CD14-positive monocyte (primary cell): Measurements from ENCODE around the gene KIAA1549. TPM values are rescaled to one million over a fixed set of nuclear protein-coding genes. Genes with fewer than 3 reads are reported as not detected.
A peak's percentile ranks its signal among the peaks of the same experiment; 100 is the strongest.

Experiments
- DNase-seq, 3 donors: peaks; one replicate each; pipeline ENCODE4 v3.0.0-alpha.2; 2011 to 2022
- H2AFZ ChIP-seq: 2 replicates; pipeline ENCODE4 v1.6.0; 2012; ENCODE audit warnings: mild to moderate bottlenecking, low read depth, low read length, inconsistent platforms; ENCODE audit not compliant: insufficient read depth, poor library complexity, severe bottlenecking
- H3K27ac ChIP-seq, 2 donors: 1 replicate in 1 of 2; 2 replicates in 1 of 2; pipeline ENCODE4 v1.5.1; 2012 to 2013; ENCODE audit warnings: low read length in 2 of 2, control low read depth in 1 of 2, inconsistent platforms in 1 of 2, low read depth in 1 of 2, mild to moderate bottlenecking in 1 of 2
- H3K27me3 ChIP-seq, 2 donors: one replicate each; pipeline versions ENCODE4 v1.6.0 to v1.6.1; 2011 to 2013; ENCODE audit warnings: low read length in 2 of 2; ENCODE audit not compliant: control insufficient read depth in 2 of 2, insufficient read depth in 2 of 2
- H3K36me3 ChIP-seq, 2 donors: replicated peaks in 1 of 2; 1 replicate in 1 of 2; 2 replicates in 1 of 2; pipeline versions ENCODE4 v1.5.1 to v1.6.1; 2012 to 2013; ENCODE audit warnings: low read length in 2 of 2, control low read depth in 1 of 2, inconsistent platforms in 1 of 2, mild to moderate bottlenecking in 1 of 2; ENCODE audit not compliant: insufficient read depth in 2 of 2, control insufficient read depth in 1 of 2
- H3K4me1 ChIP-seq, 2 donors: 1 replicate in 1 of 2; 2 replicates in 1 of 2; pipeline versions ENCODE4 v1.5.1 to v1.6.1; 2012 to 2013; ENCODE audit warnings: low read length in 2 of 2, control low read depth in 1 of 2, inconsistent platforms in 1 of 2, mild to moderate bottlenecking in 1 of 2, moderate library complexity in 1 of 2; ENCODE audit not compliant: insufficient read depth in 2 of 2, control insufficient read depth in 1 of 2
- H3K4me2 ChIP-seq: replicated peaks from 2 replicates; pipeline ENCODE3; 2012; ENCODE audit warnings: low read length, moderate library complexity, mild to moderate bottlenecking; ENCODE audit not compliant: poor library complexity, severe bottlenecking; ENCODE audit errors: extremely low read depth
- H3K4me3 ChIP-seq, 3 experiments: fragments of 200-600 bp in 1 of 3; sonication (generic) in 1 of 3; replicated peaks in 1 of 3; 1 replicate in 2 of 3; 2 replicates in 1 of 3; pipeline ENCODE4 v1.5.1; 2011 to 2013; ENCODE audit warnings: low read length in 3 of 3, mild to moderate bottlenecking in 3 of 3, control low read depth in 2 of 3, low read depth in 2 of 3, inconsistent platforms in 1 of 3, moderate library complexity in 1 of 3
- H3K79me2 ChIP-seq: 2 replicates; pipeline ENCODE4 v1.6.0; 2012; ENCODE audit warnings: mild to moderate bottlenecking, control low read depth, inconsistent platforms, low read length, moderate library complexity; ENCODE audit not compliant: insufficient read depth
- H3K9ac ChIP-seq: 2 replicates; pipeline ENCODE4 v1.6.0; 2017; ENCODE audit warnings: low read length, mild to moderate bottlenecking; ENCODE audit not compliant: insufficient read depth, poor library complexity, severe bottlenecking
- H3K9me3 ChIP-seq, 2 donors: replicated peaks in 1 of 2; 1 replicate in 1 of 2; 2 replicates in 1 of 2; pipeline versions ENCODE4 v1.5.1 to v1.6.1; 2012 to 2013; ENCODE audit warnings: low read length in 2 of 2, control low read depth in 1 of 2; ENCODE audit not compliant: control insufficient read depth in 1 of 2, insufficient read depth in 1 of 2
- H4K20me1 ChIP-seq: 2 replicates; pipeline ENCODE4 v1.6.0; 2012; ENCODE audit warnings: mild to moderate bottlenecking, low read length, control low read depth, moderate library complexity; ENCODE audit not compliant: insufficient read depth
- H3K27ac Mint-ChIP-seq, 7 donors: one replicate each; pipeline ENCODE4 v1.8.0; 2020; ENCODE audit warnings: mild to moderate bottlenecking in 7 of 7, mixed read lengths in 7 of 7, moderate library complexity in 6 of 7, inconsistent platforms in 2 of 7
- H3K27me3 Mint-ChIP-seq, 3 donors: one replicate each; pipeline ENCODE4 v1.8.0; 2021 to 2022; ENCODE audit warnings: low read depth in 3 of 3, mild to moderate bottlenecking in 3 of 3, mixed read lengths in 3 of 3, moderate library complexity in 3 of 3, inconsistent platforms in 1 of 3
- H3K36me3 Mint-ChIP-seq, 2 donors: one replicate each; pipeline ENCODE4 v1.8.0; 2020; ENCODE audit warnings: mixed read lengths in 2 of 2, inconsistent platforms in 1 of 2, mild to moderate bottlenecking in 1 of 2
- H3K4me1 Mint-ChIP-seq: one replicate; pipeline ENCODE4 v1.8.0; 2020; ENCODE audit warnings: mild to moderate bottlenecking, mixed read lengths
- H3K4me3 Mint-ChIP-seq, 2 donors: one replicate each; pipeline ENCODE4 v1.8.0; 2020; ENCODE audit warnings: mild to moderate bottlenecking in 2 of 2, mixed read lengths in 2 of 2, moderate library complexity in 1 of 2
- H3K9me3 Mint-ChIP-seq, 7 donors: one replicate each; pipeline ENCODE4 v1.8.0; 2020 to 2022; ENCODE audit warnings: mixed read lengths in 7 of 7, mild to moderate bottlenecking in 6 of 7, moderate library complexity in 6 of 7, inconsistent platforms in 2 of 7
- CTCF ChIP-seq: fragments of 200-600 bp; IDR thresholded peaks from one replicate; pipeline ENCODE4 v1.8.0; 2022; ENCODE audit warnings: antibody characterized with exemption, mild to moderate bottlenecking
- WGBS: methylation state at CpG from one replicate; pipeline ENCODE4 v1.1.5; 2013; ENCODE audit warnings: missing lambda C conversion rate; ENCODE audit not compliant: insufficient coverage; 5-methylcytosine and 5-hydroxymethylcytosine counted together
- intact Hi-C, 2 donors: fragments of 100-400 bp; cut with micrococcal nuclease; formaldehyde crosslinking; loops; one replicate each; pipeline versions ENCODE4 v1.15.0 to v1.15.1; 2023
- polyA plus RNA-seq, 3 donors: library from polyadenylated mRNA; depleted of rRNA in 1 of 3; unstranded in 2 of 3; stranded (reverse) in 1 of 3; fragments of 300-500 nt in 2 of 3; fragments of >200 nt in 1 of 3; fragmentation: Illumina TruSeq in 2 of 3; gene quantifications; 1 replicate in 2 of 3; 2 replicates in 1 of 3; pipeline ENCODE4 v1.2.3, GENCODE V29; 2012 to 2021

The KIAA1549 gene
- polyA plus RNA-seq, 3 donors, result 0.03 TPM; not detected in 1

DNA sequence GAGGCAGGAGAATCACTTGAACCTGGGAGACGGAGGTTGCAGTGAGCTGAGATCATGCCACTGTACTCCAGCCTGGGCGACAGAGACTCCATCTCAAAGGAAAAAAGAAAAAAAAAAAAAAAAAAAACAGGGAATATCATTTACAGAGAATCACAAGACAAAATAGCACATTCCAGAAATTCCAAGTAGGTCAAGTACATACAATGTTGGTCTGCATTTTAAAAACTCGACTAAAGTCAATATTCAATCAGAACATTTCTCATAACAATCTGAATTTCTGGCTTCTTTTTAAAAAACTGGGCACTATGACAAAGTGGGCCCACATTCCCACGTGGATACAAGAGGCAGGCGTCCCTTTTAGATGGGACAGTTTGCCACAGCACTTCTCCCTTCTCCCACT is 41.9 kb upstream of the KIAA1549 start:
- Histone ChIP-seq H3K27me3 (no peaks in the 10 kb centered on the region), H3K79me2 (no peaks in the 10 kb centered on the region), H3K4me2 (no peak overlapping the region), H2AFZ (no peak overlapping the region), H4K20me1 (no peaks in the 10 kb centered on the region), H3K4me3 (no peak overlapping the region), H3K9me3 (no peaks in the 10 kb centered on the region), H3K27ac (no peak overlapping the region), H3K36me3 (no peaks in the 10 kb centered on the region), H3K4me1 (no peaks in the 10 kb centered on the region), H3K9ac (no peak overlapping the region)
- Mint-ChIP-seq H3K27me3 (peaks cover 0 to under 1% (median 0%) of the 10 kb centered on the region in 3 donors), H3K4me1 (no peaks in the 10 kb centered on the region), H3K27ac (no peak overlapping the region), H3K4me3 (no peak overlapping the region), H3K36me3 (peaks cover 7 to 20% of the 10 kb centered on the region in 2 donors), H3K9me3 (peaks cover 0 to 3% (median 0%) of the 10 kb centered on the region in 7 donors)
- TF ChIP-seq CTCF, result no peak
- no peak for DNase-seq
- intact Hi-C loops, result no loop called here
- WGBS, result 95% methylated on average over 3 of the region's 5 CpGs

DNA sequence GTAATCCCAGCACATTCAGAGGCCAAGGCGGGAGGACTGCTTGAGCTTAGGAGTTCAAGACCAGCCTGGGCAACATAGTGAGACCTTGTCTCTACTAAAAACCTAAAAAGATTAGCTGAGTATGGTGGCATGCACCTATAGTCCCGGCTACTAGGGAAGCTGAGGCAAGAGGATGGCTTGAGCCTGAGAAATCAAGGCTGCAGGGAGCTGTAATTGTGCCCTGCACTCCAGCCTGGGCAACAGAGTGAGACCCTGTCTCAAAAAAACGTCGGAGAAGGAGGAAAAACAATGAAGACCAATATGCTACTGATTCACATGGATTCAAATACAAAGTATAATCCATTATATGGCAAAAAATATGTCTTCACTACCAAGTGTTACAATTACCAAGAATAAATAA is 41.1 kb upstream of the KIAA1549 start:
- 90% methylated on average over 2 of the region's 4 CpGs for WGBS
- H3K27ac Mint-ChIP-seq, result peak overlapping the region in 1 of 7 donors; percentile 26
- Histone ChIP-seq H3K27me3 (no peaks in the 10 kb centered on the region), H3K36me3 (no peaks in the 10 kb centered on the region), H3K9ac (no peak overlapping the region), H3K9me3 (no peaks in the 10 kb centered on the region), H3K27ac (no peak overlapping the region), H3K4me3 (no peak overlapping the region), H2AFZ (no peak overlapping the region), H3K4me2 (no peak overlapping the region), H3K4me1 (no peaks in the 10 kb centered on the region), H3K79me2 (no peaks in the 10 kb centered on the region), H4K20me1 (no peaks in the 10 kb centered on the region)
- H3K4me1 Mint-ChIP-seq, result no peaks in the 10 kb centered on the region
- no peak overlapping the region for H3K4me3 Mint-ChIP-seq
- TF ChIP-seq CTCF, result no peak
- DNase-seq, result no peak
- peaks cover 0 to 2% (median 1%) of the 10 kb centered on the region in 3 donors for H3K27me3 Mint-ChIP-seq
- intact Hi-C loops, result no loop called here
- H3K36me3 Mint-ChIP-seq, result peaks cover 7 to 15% of the 10 kb centered on the region in 2 donors
- peaks cover 0 to 3% (median 0%) of the 10 kb centered on the region in 7 donors for H3K9me3 Mint-ChIP-seq
